ENCODE results near the gene PTMA.
"Not testable (repeated sequence)": the region's sequence is repeated elsewhere in the genome, so short reads cannot be mapped to it uniquely, and the experiment has no call there.

The PTMA gene

DNA sequence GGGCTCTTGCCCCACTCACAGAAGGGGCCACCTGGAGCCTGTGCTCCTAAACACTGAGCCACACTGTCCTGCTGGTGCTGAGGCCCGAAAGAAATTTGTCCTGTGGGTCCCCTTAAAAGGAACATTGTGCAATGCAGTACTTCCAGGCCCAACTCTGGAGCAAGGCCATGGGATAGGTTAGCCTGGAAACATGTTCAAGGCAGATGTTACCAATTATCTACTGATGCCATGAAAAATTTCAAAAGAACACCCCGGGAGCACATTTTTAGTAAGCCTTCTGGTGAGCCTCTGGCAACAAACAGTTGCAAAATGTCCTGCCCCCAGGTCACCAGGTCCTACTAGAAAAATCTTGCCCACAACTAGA, 12.3 kb upstream of the PTMA start:
- no peak for DNase-seq (ENCODE audit: low read depth)

- DNase-seq (ENCODE audit: low read depth), result peak; percentile 47
Measured at GRCh38 chr2:231699006-231699405, 9.3 kb upstream of the PTMA start.

GRCh38 chr2:231701456-231702373, 6.6 kb upstream of the PTMA start:
- DNase-seq (ENCODE audit: low read depth), result peak; percentile 29

GRCh38 chr2:231704017-231704416, 4.3 kb upstream of the PTMA start:
- no peak for DNase-seq (ENCODE audit: low read depth)

DNA sequence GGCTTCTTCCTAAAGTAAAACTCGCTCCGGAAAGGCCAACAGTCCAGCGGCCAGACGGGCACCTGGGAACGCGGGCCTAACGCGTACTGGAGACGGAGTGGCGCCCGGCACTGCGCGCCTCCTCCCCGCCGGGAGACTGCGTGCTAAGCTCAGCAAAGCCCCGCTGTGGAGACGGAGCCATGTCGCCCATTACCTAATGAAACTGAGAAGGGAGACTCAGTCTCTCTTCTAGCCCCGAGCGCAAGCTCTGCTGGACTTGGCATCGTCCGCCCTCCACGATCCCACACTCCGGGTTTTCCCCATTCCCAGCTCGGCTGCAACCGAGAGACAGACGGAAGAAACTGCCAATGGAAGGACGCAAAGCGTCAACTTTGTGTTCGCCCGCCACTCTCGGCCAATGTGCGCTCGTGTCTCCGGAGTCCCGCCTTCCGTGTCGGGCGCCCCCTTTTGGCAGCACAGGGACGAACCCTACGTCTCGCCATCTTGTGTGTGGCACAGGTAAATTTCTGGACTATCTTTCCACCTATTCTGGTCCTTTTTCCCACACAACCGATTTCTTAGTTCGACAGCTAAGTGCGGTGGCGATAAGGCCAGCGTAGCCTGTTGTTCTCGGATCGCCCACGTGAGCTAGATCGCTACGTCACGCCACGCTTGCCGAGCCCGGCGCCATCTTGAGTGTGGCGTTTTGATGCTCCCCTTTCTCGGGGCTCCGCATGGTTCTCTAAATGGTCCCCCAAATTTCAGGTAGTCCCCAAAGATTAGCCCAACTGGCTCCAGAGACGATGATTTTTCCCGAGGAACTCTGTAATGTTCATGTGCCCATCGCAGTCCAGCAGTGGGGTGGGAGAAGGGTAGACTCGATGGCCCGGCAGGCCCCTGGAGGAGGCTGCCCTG, 1.3 kb upstream of the PTMA start:
- DNase-seq (ENCODE audit: low read depth), result peak; percentile 99

- DNase-seq (ENCODE audit: low read depth), result peak; percentile 45
Measured at GRCh38 chr2:231707625-231707926, 749 bp upstream of the PTMA start.

GRCh38 chr2:231708773-231709635, 679 bp downstream of the PTMA start:
- peak; percentile 52 for DNase-seq (ENCODE audit: low read depth)

DNA sequence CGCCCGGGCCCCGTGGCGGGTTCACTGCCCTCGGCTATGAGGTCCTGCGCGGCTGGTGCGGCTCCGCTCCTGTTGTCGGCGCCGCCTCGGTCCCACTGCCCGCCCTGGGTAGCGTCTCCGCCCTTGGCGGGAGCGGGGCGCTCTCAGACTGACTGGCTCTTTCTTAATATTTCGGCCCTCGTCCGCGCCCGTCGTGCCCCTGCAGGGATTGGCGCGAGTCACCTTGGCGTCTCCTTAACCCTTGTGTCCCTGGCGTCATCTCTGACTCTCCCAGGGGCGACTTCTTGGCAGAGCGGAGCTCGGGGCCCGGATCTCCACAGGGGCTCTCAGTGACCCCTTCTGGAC, 1.3 kb downstream of the PTMA start:
- no peak for DNase-seq (ENCODE audit: low read depth)

- peak; percentile 88 for DNase-seq (ENCODE audit: low read depth)
Measured at GRCh38 chr2:231709981-231710798, 1.9 kb downstream of the PTMA start.

DNA sequence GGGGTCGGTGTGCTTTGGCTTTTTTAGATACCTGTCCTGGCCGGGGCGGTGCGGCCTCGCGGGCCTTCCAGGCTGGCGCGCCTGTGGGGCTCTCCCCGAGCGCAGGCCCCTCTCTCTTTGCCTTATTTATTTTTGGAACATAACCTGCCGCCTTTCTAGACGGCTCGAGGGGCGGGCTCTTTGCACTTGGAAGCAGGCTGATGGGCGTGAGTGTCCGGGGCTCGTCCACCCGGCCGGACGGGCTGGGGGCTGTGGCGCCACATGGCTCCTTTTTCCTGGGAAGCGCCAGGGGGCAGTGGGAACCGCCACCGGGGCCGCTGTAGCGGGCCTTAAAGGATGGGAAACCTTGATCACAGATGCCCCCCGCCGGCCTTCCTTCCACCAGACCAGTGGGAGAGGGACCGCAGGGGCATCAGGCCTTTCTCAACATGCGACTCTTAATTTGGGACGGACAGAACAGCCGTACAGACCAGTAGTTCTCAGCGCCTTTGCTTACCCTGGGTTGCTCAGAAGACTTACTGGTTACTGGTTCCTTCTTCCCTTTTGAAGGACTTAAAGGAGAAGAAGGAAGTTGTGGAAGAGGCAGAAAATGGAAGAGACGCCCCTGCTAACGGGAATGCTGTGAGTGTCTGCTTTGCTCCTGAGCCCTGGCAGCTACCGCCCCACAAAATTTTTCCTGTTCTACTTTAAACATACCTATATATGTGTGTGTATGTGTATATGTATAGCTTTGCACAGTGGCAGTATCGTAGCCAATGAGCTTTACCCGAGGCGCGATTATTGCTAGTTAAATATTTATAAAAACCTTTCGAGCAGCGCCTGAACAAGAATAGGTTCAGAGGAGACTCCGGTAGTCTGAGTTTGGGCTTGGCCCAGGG, 2.7 kb downstream of the PTMA start:
- peak; percentile 54 for DNase-seq (ENCODE audit: low read depth)

DNA sequence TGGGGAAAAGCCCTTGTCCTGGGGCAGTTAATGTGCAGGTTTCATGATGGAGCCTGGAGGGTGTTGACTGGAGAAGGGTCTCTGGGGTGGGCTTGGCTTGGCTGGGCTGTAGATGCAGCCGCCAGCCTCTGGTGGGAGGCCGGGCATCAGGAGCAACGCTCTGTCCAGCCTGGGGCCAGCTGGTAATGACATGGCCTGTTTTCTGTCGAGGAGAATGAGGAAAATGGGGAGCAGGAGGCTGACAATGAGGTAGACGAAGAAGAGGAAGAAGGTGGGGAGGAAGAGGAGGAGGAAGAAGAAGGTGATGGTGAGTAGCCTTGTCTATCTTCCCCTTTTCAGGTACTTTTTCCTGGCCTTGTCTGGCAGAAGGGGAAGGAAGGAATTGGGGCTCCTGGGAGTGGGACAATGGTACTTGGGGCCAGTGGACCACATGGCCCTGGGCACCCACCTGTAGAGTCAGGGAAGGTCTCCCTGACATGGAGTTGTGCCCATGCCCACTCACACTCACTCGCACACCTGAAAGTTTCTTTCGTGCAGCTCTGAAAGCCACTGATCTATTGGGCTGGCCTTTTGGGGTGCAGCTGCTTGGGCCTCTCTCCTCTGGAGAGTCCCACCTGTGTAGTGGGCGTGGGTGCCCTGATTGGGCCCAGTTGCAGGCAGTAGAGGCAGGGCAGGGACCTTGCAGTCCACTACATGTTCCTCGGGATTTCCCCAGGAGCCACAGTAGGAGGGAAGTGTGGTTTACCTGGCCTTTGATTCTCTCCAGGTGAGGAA, 3.5 kb downstream of the PTMA start:
- no peak for DNase-seq (ENCODE audit: low read depth)

- DNase-seq (ENCODE audit: low read depth), result not testable (repeated sequence)
Measured at GRCh38 chr2:231712451-231713021, 4.2 kb downstream of the PTMA start.

DNA sequence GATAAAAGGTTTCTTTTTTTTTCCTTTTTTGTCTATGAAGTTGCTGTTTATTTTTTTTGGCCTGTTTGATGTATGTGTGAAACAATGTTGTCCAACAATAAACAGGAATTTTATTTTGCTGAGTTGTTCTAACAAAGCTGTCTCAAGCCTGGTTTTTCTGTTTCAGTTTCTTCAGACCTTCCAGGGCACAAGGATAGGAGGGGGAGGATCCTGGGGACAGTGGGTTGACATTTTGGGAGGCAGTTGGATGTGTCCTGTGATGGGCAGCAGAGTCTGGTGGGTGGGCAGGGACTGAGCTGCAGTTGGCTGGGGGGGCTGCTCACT, 5.0 kb downstream of the PTMA start:
- DNase-seq (ENCODE audit: low read depth), result peak; percentile 27

- peak; percentile 94 for DNase-seq (ENCODE audit: low read depth)
Measured at GRCh38 chr2:231713730-231714638, 5.7 kb downstream of the PTMA start.

DNA sequence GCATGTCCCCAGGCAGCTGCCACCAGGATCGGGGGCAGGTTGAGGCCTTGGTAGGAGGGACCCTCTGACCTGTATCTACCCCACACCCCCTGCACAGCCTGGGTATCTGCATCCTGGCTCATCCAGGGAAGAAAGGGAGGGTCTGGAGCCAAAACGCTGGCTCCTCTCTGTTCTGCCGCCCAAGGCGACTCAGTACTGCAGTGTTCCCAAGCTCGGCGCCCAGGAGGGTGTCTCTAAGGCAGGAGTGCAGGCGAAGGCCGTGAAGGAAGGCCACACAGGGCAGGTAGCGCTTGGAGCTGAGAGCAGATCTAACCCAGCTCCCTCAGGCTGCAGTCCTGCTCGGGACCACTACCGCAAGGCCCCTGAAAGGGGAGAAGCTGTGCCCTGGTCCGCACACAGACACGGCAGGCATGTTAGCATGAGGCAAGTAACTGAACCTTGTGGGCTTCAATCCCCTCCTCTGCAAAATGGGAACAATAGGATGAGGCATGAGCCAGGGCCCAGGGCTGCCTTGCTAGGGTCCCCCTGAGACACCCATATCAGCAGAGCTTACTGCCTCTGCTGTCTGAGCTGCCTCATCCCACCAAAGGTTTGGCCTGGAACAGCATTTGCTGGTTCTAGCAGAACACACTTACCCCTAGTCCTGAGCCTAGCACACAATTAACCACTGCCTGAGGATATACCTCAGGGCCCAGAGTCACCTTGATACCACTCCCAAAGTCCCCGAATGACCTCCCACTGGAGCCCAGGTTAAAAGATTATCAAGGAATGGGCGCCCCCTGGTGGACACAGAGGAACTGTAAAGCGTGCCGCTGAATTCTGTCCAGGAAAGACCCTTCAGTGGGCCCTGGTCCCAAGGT, 6.5 kb downstream of the PTMA start:
- DNase-seq (ENCODE audit: low read depth), result peak; percentile 78

DNA sequence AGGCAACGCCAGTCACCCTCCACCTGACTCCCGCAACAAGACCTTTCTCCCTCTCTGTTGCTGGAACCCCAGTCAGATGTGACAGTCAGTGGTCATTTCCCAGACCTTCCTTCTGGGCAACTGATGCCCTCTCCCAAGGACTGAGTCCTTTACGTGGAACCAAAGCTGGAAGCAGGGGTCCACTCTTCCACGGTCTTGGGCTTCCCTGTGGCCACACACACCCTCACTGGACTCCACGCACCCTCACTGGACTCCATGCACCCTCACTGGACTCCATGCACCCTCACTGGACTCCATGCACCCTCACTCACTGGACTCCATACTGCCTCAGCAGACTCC, 7.1 kb downstream of the PTMA start:
- no peak for DNase-seq (ENCODE audit: low read depth)

DNA sequence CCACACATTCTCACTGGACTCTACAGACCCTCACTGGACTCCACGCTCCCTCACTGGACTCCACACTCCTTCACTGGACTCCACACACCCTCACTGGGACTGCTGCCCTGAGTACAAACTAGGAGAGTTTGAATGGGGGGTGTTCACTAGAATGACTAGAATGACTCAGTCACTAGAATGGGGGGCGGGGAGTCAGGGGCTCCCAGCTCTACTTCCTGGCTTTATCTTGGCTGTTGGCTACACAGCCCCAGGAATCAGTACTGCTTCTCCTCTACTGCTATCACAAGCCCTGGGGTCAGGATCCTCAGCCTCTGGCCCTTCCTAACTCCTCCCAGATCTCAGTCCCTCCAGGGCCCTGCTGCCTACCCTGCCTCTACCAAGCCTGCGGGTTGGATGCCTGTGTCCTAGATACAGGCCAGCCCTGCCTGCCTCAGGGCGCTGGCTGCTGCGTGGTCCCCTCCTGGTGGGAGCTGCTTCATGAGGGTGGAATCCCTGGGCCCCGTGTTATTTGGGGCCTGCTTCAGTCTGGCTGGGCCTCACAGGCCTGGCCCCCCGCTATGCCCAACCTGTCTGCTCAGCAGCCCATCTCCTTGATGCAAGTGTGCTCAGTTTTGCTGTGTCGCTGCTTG, 7.8 kb downstream of the PTMA start:
- DNase-seq (ENCODE audit: low read depth), result peak; percentile 75

Data from ELR (cell line).